Stimulated activated CD8-positive, alpha-beta memory T cell treated with anti-CD3 and anti-CD28 coated beads, Interleukin-12 subunit alpha, Interleukin-12 subunit beta, amount 100 ng/mL, for 4 hours (primary cell): Measurements from ENCODE around the gene KRTAP2-1.
"Not testable (repeated sequence)": the region's sequence is repeated elsewhere in the genome, so short reads cannot be mapped to it uniquely, and the experiment has no call there.

Experiments
- DNase-seq: peaks from one replicate; pipeline ENCODE4 v3.0.0-alpha.2; 2020; ENCODE audit warnings: low read depth

KRTAP2-1 gene

GRCh38 chr17:41057547-41057946 is 10.4 kb upstream of the KRTAP2-1 start:
- DNase-seq: no peak

- DNase-seq: not testable (repeated sequence)
These were observed 8.0 kb upstream of the KRTAP2-1 start, which contains the start of gene KRTAP2-2 for GRCh38 chr17:41055130-41055529. Gene KRTAP2-2 (minus strand): TSS chr17:41055230. CDS start chr17:41055211, 19 bp downstream.

- not testable (repeated sequence) for DNase-seq
These were observed 7.4 kb upstream of the KRTAP2-1 start for GRCh38 chr17:41054556-41054955.

- no peak for DNase-seq
These were observed 6.9 kb upstream of the KRTAP2-1 start for GRCh38 chr17:41054025-41054424.

GRCh38 chr17:41052566-41052965 is 5.5 kb upstream of the KRTAP2-1 start:
- no peak for DNase-seq

- no peak for DNase-seq
These were observed 2.0 kb upstream of the KRTAP2-1 start for GRCh38 chr17:41049110-41049509.

- DNase-seq: no peak
These were observed 1.3 kb upstream of the KRTAP2-1 start for GRCh38 chr17:41048441-41048840.

GRCh38 chr17:41042953-41043352 is 4.2 kb downstream of the KRTAP2-1 start:
- DNase-seq: no peak

- DNase-seq: not testable (repeated sequence)
These were observed 6.1 kb downstream of the KRTAP2-1 start, which contains the start of gene KRTAP1-1 for GRCh38 chr17:41040783-41041571. Gene KRTAP1-1 (minus strand): TSS chr17:41041450. CDS start chr17:41041397, 53 bp downstream.

GRCh38 chr17:41037853-41038350 is 9.2 kb downstream of the KRTAP2-1 start:
- DNase-seq: no peak

GRCh38 chr17:41034346-41034935 is 12.7 kb downstream of the KRTAP2-1 start, which contains the start of gene KRTAP1-3:
Gene KRTAP1-3 (minus strand): TSS chr17:41034874. CDS start chr17:41034821, 53 bp downstream.
- DNase-seq: not testable (repeated sequence)

GRCh38 chr17:41029633-41030245 is 17.4 kb downstream of the KRTAP2-1 start, which contains the start of gene KRTAP1-4:
Gene KRTAP1-4 (minus strand): TSS chr17:41030195. CDS start chr17:41030078, 117 bp downstream.
- no peak for DNase-seq

- DNase-seq: no peak
These were observed 20.2 kb downstream of the KRTAP2-1 start, which contains the start of gene KRTAP1-5 for GRCh38 chr17:41026715-41027471. Gene KRTAP1-5 (minus strand): TSS chr17:41027208. CDS start chr17:41027155, 53 bp downstream.

GRCh38 chr17:41024697-41025096 is 22.4 kb downstream of the KRTAP2-1 start:
- DNase-seq: no peak

- DNase-seq: no peak
These were observed 26.8 kb downstream of the KRTAP2-1 start for GRCh38 chr17:41020336-41020735.

- DNase-seq: no peak
These were observed 27.7 kb downstream of the KRTAP2-1 start for GRCh38 chr17:41019415-41019814.

GRCh38 chr17:41018541-41018940 is 28.6 kb downstream of the KRTAP2-1 start:
- no peak for DNase-seq

- no peak for DNase-seq
These were observed 30.4 kb downstream of the KRTAP2-1 start for GRCh38 chr17:41016578-41017215.

GRCh38 chr17:41015454-41015853 is 31.7 kb downstream of the KRTAP2-1 start:
- no peak for DNase-seq

- no peak for DNase-seq
These were observed 33.5 kb downstream of the KRTAP2-1 start for GRCh38 chr17:41013606-41014005.

- no peak for DNase-seq
These were observed 33.9 kb downstream of the KRTAP2-1 start for GRCh38 chr17:41013181-41013580.
